GM23338 (cell line): ENCODE results near the gene ZCWPW2. TPM values are rescaled to one million over a fixed set of nuclear protein-coding genes. Genes with fewer than 3 reads are reported as not detected.

Experiments
- ATAC-seq: fragments of 200-7000 bp; cut with Tn5 transposase; 3 replicates; pipeline ENCODE4 v1.9.1; 2020
- DNase-seq: peaks from one replicate; pipeline ENCODE4 v3.0.0-alpha.2; 2015; ENCODE audit warnings: low spot score
- H2AFZ ChIP-seq: fragments of 200-600 bp; sonication (generic); 2 replicates; pipeline ENCODE4 v1.8.0; 2016; ENCODE audit warnings: antibody characterized with exemption, mild to moderate bottlenecking, moderate library complexity
- H3F3A ChIP-seq: fragments of 200-600 bp; sonication (generic); replicated peaks from 2 replicates; pipeline ENCODE4 v1.8.0; 2017; ENCODE audit warnings: antibody characterized with exemption, mixed run types, low read depth
- H3K27ac ChIP-seq: fragments of 200-600 bp; sonication (generic); 2 replicates; pipeline ENCODE4 v1.6.1; 2016; ENCODE audit warnings: low read depth
- H3K27me3 ChIP-seq: fragments of 200-600 bp; sonication (generic); 2 replicates; pipeline ENCODE4 v1.8.0; 2016; ENCODE audit warnings: mild to moderate bottlenecking, mixed run types, moderate library complexity; ENCODE audit not compliant: insufficient read depth
- H3K36me3 ChIP-seq: fragments of 200-600 bp; sonication (generic); 2 replicates; pipeline ENCODE4 v1.8.0; 2016; ENCODE audit warnings: mild to moderate bottlenecking; ENCODE audit not compliant: insufficient read depth
- H3K4me1 ChIP-seq: fragments of 200-600 bp; sonication (generic); 2 replicates; pipeline ENCODE4 v1.8.0; 2016; ENCODE audit warnings: mild to moderate bottlenecking, moderate library complexity; ENCODE audit not compliant: insufficient read depth
- H3K4me2 ChIP-seq: fragments of 200-600 bp; sonication (generic); 2 replicates; pipeline ENCODE4 v1.7.1; 2017; ENCODE audit warnings: mixed run types
- H3K4me3 ChIP-seq: fragments of 200-600 bp; sonication (generic); 2 replicates; pipeline ENCODE4 v1.6.1; 2016; ENCODE audit warnings: mixed run types
- H3K79me2 ChIP-seq: fragments of 200-600 bp; sonication (generic); replicated peaks from 2 replicates; pipeline ENCODE4 v1.8.0; 2017; ENCODE audit warnings: mild to moderate bottlenecking; ENCODE audit not compliant: insufficient read depth
- H3K9me2 ChIP-seq: fragments of 200-600 bp; sonication (generic); 2 replicates; pipeline ENCODE4 v1.8.0; 2017; ENCODE audit not compliant: insufficient read depth
- H4K20me1 ChIP-seq: fragments of 200-600 bp; sonication (generic); replicated peaks from 2 replicates; pipeline ENCODE4 v1.8.0; 2017; ENCODE audit warnings: mild to moderate bottlenecking; ENCODE audit not compliant: insufficient read depth
- H3K27ac Mint-ChIP-seq: 2 replicates; pipeline ENCODE4 v1.8.0; 2020; ENCODE audit warnings: inconsistent platforms, mild to moderate bottlenecking, moderate library complexity, mixed read lengths
- H3K27me3 Mint-ChIP-seq: 3 replicates; pipeline ENCODE4 v1.8.0; 2022; ENCODE audit warnings: low read depth, mild to moderate bottlenecking, moderate library complexity, mixed read lengths, inconsistent platforms; ENCODE audit not compliant: insufficient read depth, poor library complexity
- H3K36me3 Mint-ChIP-seq: 3 replicates; pipeline ENCODE4 v1.8.0; 2021; ENCODE audit warnings: low read depth, mild to moderate bottlenecking, inconsistent platforms, moderate library complexity, mixed read lengths
- H3K4me1 Mint-ChIP-seq: 3 replicates; pipeline ENCODE4 v1.8.0; 2020; ENCODE audit warnings: mild to moderate bottlenecking, inconsistent platforms, mixed read lengths
- H3K4me3 Mint-ChIP-seq: 3 replicates; pipeline ENCODE4 v1.8.0; 2021; ENCODE audit warnings: moderate library complexity, mild to moderate bottlenecking, inconsistent platforms, mixed read lengths
- H3K9me3 Mint-ChIP-seq: 3 replicates; pipeline ENCODE4 v1.8.0; 2020; ENCODE audit warnings: moderate library complexity, mild to moderate bottlenecking, inconsistent platforms, mixed read lengths
- ETS1 ChIP-seq: IDR thresholded peaks from 2 replicates; pipeline ENCODE4 v1.6.1; 2016; ENCODE audit warnings: antibody characterized with exemption
- EZH2 ChIP-seq: fragments of 200-600 bp; sonication (generic); IDR thresholded peaks from one replicate; pipeline ENCODE4 v1.8.0; 2017; ENCODE audit warnings: antibody characterized with exemption, mild to moderate bottlenecking, low read depth; ENCODE audit not compliant: unreplicated experiment
- JUNB ChIP-seq: IDR thresholded peaks from one replicate; pipeline ENCODE4 v1.6.1; 2016; ENCODE audit warnings: antibody characterized with exemption; ENCODE audit not compliant: unreplicated experiment
- NANOG ChIP-seq: IDR thresholded peaks from 2 replicates; pipeline ENCODE4 v1.6.1; 2016; ENCODE audit warnings: antibody characterized with exemption, borderline replicate concordance
- POLR2AphosphoS5 ChIP-seq: IDR thresholded peaks from 2 replicates; pipeline ENCODE4 v1.6.1; 2016; ENCODE audit warnings: antibody characterized with exemption, low read depth
- REST ChIP-seq: IDR thresholded peaks from one replicate; pipeline ENCODE4 v1.6.1; 2018; ENCODE audit warnings: antibody characterized with exemption; ENCODE audit not compliant: unreplicated experiment
- ZNF462 ChIP-seq: fragments of 250-450 bp; sonication (Bioruptor Pico); IDR thresholded peaks from 2 replicates; pipeline ENCODE4 v1.5.0; 2020; ENCODE audit warnings: mild to moderate bottlenecking, moderate library complexity
- polyA plus RNA-seq: library from polyadenylated mRNA; unstranded; fragments of >200 nt; fragmentation: Nextera tagmentation; extraction: Ambion mirVana; gene quantifications from 2 replicates; pipeline ENCODE4 v1.2.1, GENCODE V29; 2016
- total RNA-seq: library from RNA; depleted of rRNA; stranded (reverse); fragments of >200 nt; shearing (Covaris generic); gene quantifications from 2 replicates; pipeline ENCODE4 v1.2.3, GENCODE V29; 2014

ZCWPW2 gene
- total and polyA plus RNA-seq, 2 experiments from 2014 or later: 0.55 TPM; not detected in 1

DNA sequence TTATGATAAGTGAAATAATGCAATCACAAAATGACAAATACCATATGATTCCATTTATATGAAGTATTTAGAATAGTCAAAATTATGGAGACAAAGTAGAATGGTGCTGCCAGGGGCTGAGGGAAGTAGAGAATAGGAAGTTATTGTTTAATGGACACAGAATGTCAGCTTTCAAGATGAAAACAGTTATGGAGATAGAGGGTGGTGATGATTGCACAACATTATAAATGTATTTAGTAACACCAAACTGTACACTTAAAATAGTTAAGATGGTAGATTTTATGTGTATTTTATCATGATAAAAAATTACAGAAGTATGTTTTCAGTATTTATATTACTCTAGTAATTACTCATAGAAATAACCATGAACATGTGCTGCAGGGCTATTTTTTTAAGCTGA is 100.9 kb downstream of the ZCWPW2 start:
- H3K9me2 ChIP-seq: 0 out of 2 replicates have a peak, but pooled peaks cover under 1% of the 10 kb centered on the region
- no peak overlapping the region for H3K4me3 ChIP-seq
- DNase-seq (no peak), ATAC-seq (no peak)
- no peak overlapping the region for H3K27ac ChIP-seq
- no peak overlapping the region for H3K4me3 Mint-ChIP-seq
- H3K27me3 Mint-ChIP-seq: no peaks in the 10 kb centered on the region
- no peak overlapping the region for H3K4me2 ChIP-seq
- no peaks in the 10 kb centered on the region for H3K4me1 Mint-ChIP-seq
- no peaks in the 10 kb centered on the region for H3F3A ChIP-seq
- H3K9me3 Mint-ChIP-seq: peaks cover 2% of the 10 kb centered on the region
- no peak overlapping the region for H3K27ac Mint-ChIP-seq
- H3K27me3 ChIP-seq: no peaks in the 10 kb centered on the region
- no peaks in the 10 kb centered on the region for H3K36me3 ChIP-seq
- H3K79me2 ChIP-seq: no peaks in the 10 kb centered on the region
- H4K20me1 ChIP-seq: no peaks in the 10 kb centered on the region
- no peaks in the 10 kb centered on the region for H3K4me1 ChIP-seq
- no peak for TF ChIP-seq NANOG
- TF ChIP-seq EZH2: no peak
- no peak for TF ChIP-seq ETS1
- TF ChIP-seq ZNF462: no peak
- TF ChIP-seq POLR2AphosphoS5: no peak
- no peak for TF ChIP-seq JUNB
- no peak for TF ChIP-seq REST
- H3K36me3 Mint-ChIP-seq: 0 out of 3 replicates have a peak, but pooled peaks cover 3% of the 10 kb centered on the region
- H2AFZ ChIP-seq: no peak overlapping the region
